Activated CD4-positive, alpha-beta T cell treated with anti-CD3 and anti-CD28 coated beads, Interleukin-2, amount 10 ng/mL, durations not matched to agents 24 days and 14 days (primary cell): Measurements from ENCODE around the gene UBE2Q1. TPM values are rescaled to one million over a fixed set of nuclear protein-coding genes. Genes with fewer than 3 reads are reported as not detected.

Source experiments
- DNase-seq: peaks from one replicate; pipeline ENCODE4 v3.0.0; 2022
- H3K27ac Mint-ChIP-seq: one replicate; pipeline ENCODE4 v1.8.0; 2022; ENCODE audit warnings: mild to moderate bottlenecking, mixed read lengths
- H3K27me3 Mint-ChIP-seq: one replicate; pipeline ENCODE4 v1.8.0; 2022; ENCODE audit warnings: mixed read lengths
- H3K36me3 Mint-ChIP-seq: one replicate; pipeline ENCODE4 v1.8.0; 2022; ENCODE audit warnings: low read depth, mild to moderate bottlenecking, mixed read lengths
- H3K4me1 Mint-ChIP-seq: one replicate; pipeline ENCODE4 v1.8.0; 2021; ENCODE audit warnings: mixed read lengths
- H3K4me3 Mint-ChIP-seq: one replicate; pipeline ENCODE4 v1.8.0; 2022; ENCODE audit warnings: mild to moderate bottlenecking, moderate library complexity, mixed read lengths
- H3K9me3 Mint-ChIP-seq: one replicate; pipeline ENCODE4 v1.8.0; 2021; ENCODE audit warnings: mixed read lengths
- intact Hi-C: fragments of 100-400 bp; cut with micrococcal nuclease; formaldehyde crosslinking; loops from one replicate; pipeline ENCODE4 v1.15.1; 2023
- total RNA-seq: library from RNA; stranded (reverse); gene quantifications from 2 replicates; pipeline ENCODE4 v1.2.3, GENCODE V29; 2022

Gene UBE2Q1
- total RNA-seq, 1 donor from 2014 or later = 104 TPM

GRCh38 chr1:154499446-154499845, 59.0 kb downstream of the UBE2Q1 start:
- DNase-seq = no peak
- no peak overlapping the region for H3K27ac Mint-ChIP-seq
- peaks cover 55% of the 10 kb centered on the region for H3K27me3 Mint-ChIP-seq
- H3K4me3 Mint-ChIP-seq = no peak overlapping the region
- peaks cover 8% of the 10 kb centered on the region for H3K4me1 Mint-ChIP-seq
- no peaks in the 10 kb centered on the region for H3K9me3 Mint-ChIP-seq
- peaks cover 1% of the 10 kb centered on the region for H3K36me3 Mint-ChIP-seq
- intact Hi-C loops = no loop called here

Other genes starting within 250 kb of the UBE2Q1 start
- not detected in 2 replicates for gene AQP10, start 237.6 kb downstream of the UBE2Q1 start, total RNA-seq
- gene ATP8B2, start 233.1 kb downstream of the UBE2Q1 start, total RNA-seq = 49.4 and 49.6 TPM in 2 replicates
- 3.0 and 3.3 TPM in 2 replicates for gene IL6R, start 153.3 kb downstream of the UBE2Q1 start, total RNA-seq
- not detected in 2 replicates for gene TDRD10, start 56.4 kb downstream of the UBE2Q1 start, total RNA-seq
- not detected in 2 replicates for gene SHE, start 56.2 kb downstream of the UBE2Q1 start, total RNA-seq
- 0.14 TPM in 1 of 2 replicates, not detected in the other for gene CHRNB2, start 9.1 kb upstream of the UBE2Q1 start, total RNA-seq
- 293 and 306 TPM in 2 replicates for gene ADAR, start 49.5 kb upstream of the UBE2Q1 start, total RNA-seq